Parathyroid adenoma (tissue), 2 donors: ENCODE data around the gene TMEM235.
A peak's percentile ranks its signal among the peaks of the same experiment; 100 is the strongest.

Experiments used
- H2AFZ ChIP-seq: fragments of 300-600 bp; sonication (generic); one replicate; pipeline ENCODE4 v1.7.0; 2017; ENCODE audit warnings: antibody characterized with exemption, mild to moderate bottlenecking
- H3K27ac ChIP-seq: fragments of 300-600 bp; sonication (generic); one replicate; pipeline ENCODE4 v1.7.0; 2017
- H3K27me3 ChIP-seq: fragments of 300-600 bp; sonication (generic); one replicate; pipeline ENCODE4 v1.7.0; 2017; ENCODE audit warnings: low read length; ENCODE audit not compliant: control insufficient read depth, insufficient read depth
- H3K36me3 ChIP-seq: fragments of 300-600 bp; sonication (generic); one replicate; pipeline ENCODE4 v1.7.0; 2017; ENCODE audit warnings: low read length; ENCODE audit not compliant: control insufficient read depth, insufficient read depth
- H3K4me1 ChIP-seq: fragments of 300-600 bp; sonication (generic); one replicate; pipeline ENCODE4 v1.7.0; 2017; ENCODE audit warnings: control low read depth
- H3K4me2 ChIP-seq: fragments of 300-600 bp; sonication (generic); one replicate; pipeline ENCODE4 v1.7.0; 2017; ENCODE audit warnings: low read length
- H3K4me3 ChIP-seq: fragments of 300-600 bp; sonication (generic); one replicate; pipeline ENCODE4 v1.7.0; 2017; ENCODE audit warnings: low read depth, low read length
- H3K79me2 ChIP-seq: fragments of 300-600 bp; sonication (generic); one replicate; pipeline ENCODE4 v1.7.0; 2017; ENCODE audit warnings: control low read depth
- H3K9ac ChIP-seq: fragments of 300-600 bp; sonication (generic); one replicate; pipeline ENCODE4 v1.7.0; 2017; ENCODE audit warnings: mild to moderate bottlenecking
- H3K9me3 ChIP-seq: fragments of 300-600 bp; sonication (generic); one replicate; pipeline ENCODE4 v1.7.0; 2017; ENCODE audit warnings: low read length; ENCODE audit not compliant: control insufficient read depth
- TF ChIP-seq, protein P1 (sequence below): fragments of 300-600 bp; sonication (generic); IDR thresholded peaks from one replicate; pipeline ENCODE4 v1.7.0; 2017; ENCODE audit warnings: antibody characterized with exemption, mild to moderate bottlenecking
- donor health status: primary hyperparathyroidism.

The TMEM235 gene

DNA sequence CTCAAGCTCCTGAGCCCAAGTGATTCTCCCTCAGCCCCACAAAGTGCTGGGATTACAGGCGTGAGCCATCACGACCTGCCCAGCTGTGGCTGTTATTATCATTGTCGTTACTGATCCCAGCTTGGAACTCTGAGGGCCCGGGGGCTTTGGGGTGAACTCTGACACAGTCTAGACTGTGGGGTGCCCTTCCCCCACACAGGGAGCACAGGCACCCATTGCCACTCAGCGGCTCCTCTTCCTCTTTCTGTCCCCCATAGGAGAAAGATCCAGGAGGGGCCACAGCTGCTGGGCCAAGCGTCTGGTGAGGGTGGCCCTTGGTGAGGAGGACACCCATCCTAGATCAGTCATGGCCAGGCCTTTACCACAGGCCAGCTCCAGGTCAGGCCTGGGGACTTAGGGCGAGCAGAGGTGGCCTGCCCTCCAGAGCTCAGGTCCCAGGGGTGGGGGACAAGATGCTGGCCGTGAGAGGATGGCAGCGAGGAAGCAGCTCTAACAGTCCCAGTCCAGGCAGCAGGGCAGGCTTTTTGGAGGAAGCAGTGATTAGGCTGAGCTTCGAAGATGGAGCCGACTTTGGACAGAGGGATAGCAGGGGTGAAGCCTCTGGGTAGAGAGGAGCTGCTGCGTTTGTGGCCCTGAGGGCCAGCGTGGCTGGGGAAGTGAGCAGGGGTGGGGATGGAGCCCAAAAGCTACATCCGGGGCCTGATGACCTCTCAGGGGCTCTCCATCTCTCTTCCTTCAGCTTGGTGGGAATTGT lies 24.7 kb downstream of the TMEM235 start:
- H3K4me3 ChIP-seq: no peak overlapping the region
- no peaks in the 10 kb centered on the region for H3K79me2 ChIP-seq
- no peak overlapping the region for H3K9ac ChIP-seq
- H3K9me3 ChIP-seq: no peaks in the 10 kb centered on the region
- no peaks in the 10 kb centered on the region for H3K27me3 ChIP-seq
- H3K36me3 ChIP-seq: no peaks in the 10 kb centered on the region
- H3K4me2 ChIP-seq: no peak overlapping the region
- H2AFZ ChIP-seq: no peak overlapping the region
- no peak overlapping the region for H3K27ac ChIP-seq
- peaks cover 21% of the 10 kb centered on the region for H3K4me1 ChIP-seq
- TF ChIP-seq, protein P1, sequence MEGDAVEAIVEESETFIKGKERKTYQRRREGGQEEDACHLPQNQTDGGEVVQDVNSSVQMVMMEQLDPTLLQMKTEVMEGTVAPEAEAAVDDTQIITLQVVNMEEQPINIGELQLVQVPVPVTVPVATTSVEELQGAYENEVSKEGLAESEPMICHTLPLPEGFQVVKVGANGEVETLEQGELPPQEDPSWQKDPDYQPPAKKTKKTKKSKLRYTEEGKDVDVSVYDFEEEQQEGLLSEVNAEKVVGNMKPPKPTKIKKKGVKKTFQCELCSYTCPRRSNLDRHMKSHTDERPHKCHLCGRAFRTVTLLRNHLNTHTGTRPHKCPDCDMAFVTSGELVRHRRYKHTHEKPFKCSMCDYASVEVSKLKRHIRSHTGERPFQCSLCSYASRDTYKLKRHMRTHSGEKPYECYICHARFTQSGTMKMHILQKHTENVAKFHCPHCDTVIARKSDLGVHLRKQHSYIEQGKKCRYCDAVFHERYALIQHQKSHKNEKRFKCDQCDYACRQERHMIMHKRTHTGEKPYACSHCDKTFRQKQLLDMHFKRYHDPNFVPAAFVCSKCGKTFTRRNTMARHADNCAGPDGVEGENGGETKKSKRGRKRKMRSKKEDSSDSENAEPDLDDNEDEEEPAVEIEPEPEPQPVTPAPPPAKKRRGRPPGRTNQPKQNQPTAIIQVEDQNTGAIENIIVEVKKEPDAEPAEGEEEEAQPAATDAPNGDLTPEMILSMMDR: no peak

DNA sequence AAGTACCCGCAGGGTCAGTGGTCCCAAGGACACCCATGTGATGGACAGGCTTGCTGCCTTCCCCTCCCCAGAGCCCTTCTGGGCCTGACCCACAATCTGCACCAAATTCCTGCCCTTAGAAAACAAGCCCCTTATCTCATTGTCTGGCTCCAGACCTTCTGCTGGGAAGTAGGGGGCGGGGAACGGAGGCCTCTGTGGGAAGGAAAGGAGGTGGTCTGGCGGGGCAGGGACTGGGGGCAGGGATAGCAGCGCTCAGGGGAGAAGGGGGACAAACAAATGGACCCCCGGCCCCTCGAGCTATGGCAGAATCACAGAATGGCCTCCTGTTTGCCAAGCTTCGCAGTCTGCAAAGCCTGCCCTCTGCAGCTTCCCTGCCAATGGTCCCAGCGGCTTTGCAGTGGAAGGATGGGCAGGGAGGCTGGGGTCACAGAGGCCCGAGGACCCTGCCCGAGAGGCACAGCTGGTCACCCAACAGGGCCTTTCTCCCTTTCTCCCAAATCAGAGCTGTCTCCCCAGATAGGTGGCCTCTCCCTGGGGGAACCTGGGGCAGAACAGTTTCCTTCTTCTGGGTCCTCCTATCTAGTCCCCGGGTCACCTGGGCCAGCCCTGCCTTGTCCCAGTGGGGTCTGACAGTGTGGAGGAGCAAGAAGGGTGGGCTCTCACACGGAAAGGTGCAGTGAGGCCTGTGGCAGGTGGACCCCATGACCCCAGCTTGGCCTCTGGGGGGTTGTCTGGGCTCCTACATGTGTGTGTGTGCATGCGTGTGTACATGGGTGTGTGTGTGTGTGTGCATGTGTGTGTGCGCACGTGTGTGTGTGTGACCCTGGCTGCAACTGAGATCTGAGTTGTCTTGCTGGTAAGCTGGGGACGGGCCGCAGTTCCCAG lies 25.5 kb downstream of the TMEM235 start:
- H3K4me2 ChIP-seq: no peak overlapping the region
- no peaks in the 10 kb centered on the region for H3K27me3 ChIP-seq
- TF ChIP-seq, protein P1: no peak
- no peaks in the 10 kb centered on the region for H3K9me3 ChIP-seq
- no peaks in the 10 kb centered on the region for H3K36me3 ChIP-seq
- H3K4me1 ChIP-seq: peaks cover 18% of the 10 kb centered on the region
- no peak overlapping the region for H3K9ac ChIP-seq
- no peak overlapping the region for H3K27ac ChIP-seq
- no peaks in the 10 kb centered on the region for H3K79me2 ChIP-seq
- H2AFZ ChIP-seq: no peak overlapping the region
- H3K4me3 ChIP-seq: no peak overlapping the region

DNA sequence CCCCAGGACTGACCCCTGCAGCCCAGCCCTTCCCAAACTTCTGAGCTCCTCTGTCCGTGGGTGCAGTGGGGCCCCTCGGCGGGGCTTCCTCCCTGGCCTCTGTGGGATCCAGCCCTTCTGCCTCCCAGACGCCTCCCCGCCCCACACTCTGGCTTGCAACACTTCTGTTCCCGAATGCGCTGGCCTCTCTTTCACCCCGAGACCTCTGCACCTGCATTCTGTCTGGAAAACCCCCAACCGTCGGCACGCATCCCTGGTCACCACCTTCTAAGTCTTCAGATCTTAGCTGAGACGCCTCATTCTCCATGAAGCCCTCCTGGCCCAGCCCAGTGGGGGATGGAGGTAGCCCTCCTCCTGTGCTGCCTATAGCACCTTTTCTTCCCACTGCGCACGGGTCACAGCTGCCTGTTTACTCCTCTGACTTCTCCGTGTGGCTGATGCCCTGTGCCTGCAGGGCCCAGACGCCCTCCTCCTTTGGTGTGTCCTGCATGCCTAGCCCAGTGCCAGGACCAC lies 26.4 kb downstream of the TMEM235 start:
- H3K9ac ChIP-seq: no peak overlapping the region

DNA sequence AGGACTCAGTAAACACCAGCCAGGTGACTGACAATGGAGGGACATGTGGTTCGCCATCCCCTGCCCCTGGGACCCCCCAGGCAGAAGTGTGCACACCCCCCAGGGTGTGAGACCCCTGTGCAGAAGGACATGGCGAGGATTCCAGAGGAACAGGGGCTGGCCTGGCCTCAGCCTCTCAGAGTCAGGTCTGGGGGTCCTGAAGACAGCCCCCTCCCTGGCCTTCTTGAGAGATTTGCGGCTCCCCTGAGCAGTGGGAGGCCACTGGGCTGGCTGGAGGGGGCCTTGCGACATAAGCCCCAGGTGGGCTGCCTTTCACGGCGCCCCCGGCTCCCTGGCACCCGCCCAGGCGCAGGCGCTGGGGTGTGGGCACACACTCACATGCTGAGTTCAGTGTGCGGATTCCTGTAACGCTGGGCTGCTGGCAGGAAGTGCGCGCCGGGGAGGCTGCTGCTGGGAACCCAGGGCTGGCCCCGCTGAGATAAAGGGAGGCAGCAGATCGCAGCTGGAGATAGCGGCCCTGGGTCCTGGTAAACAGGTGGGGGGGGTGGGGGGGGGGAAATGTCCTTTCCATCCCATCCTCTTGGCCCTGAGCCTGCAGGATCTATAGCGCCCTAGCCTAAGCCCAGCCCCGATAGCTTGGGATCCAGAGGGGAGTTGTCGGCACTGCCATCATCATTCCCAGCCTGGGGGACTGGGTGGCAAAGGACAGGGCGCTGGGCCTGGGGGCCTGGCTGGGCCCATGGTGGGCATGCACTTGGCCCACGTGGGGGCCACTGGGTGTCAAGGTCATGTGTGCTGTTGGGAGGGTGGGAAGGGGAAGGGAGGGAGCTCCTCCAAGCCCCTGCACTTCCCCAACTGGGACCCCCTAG lies 27.1 kb downstream of the TMEM235 start:
- H3K4me2 ChIP-seq: no peak overlapping the region
- H3K79me2 ChIP-seq: no peaks in the 10 kb centered on the region
- H3K9ac ChIP-seq: no peak overlapping the region
- H3K27me3 ChIP-seq: no peaks in the 10 kb centered on the region
- peaks cover 15% of the 10 kb centered on the region for H3K4me1 ChIP-seq
- no peaks in the 10 kb centered on the region for H3K36me3 ChIP-seq
- H3K27ac ChIP-seq: peak overlapping the region; percentile 51
- no peaks in the 10 kb centered on the region for H3K9me3 ChIP-seq
- TF ChIP-seq, protein P1: no peak
- peak overlapping the region; percentile 42 for H2AFZ ChIP-seq
- H3K4me3 ChIP-seq: no peak overlapping the region

More for the DNA sequence above, 26.4 kb downstream of the TMEM235 start:
- Histone ChIP-seq H3K27me3 (no peaks in the 10 kb centered on the region), H3K4me2 (no peak overlapping the region), H3K4me1 (peaks cover 18% of the 10 kb centered on the region), H3K79me2 (no peaks in the 10 kb centered on the region), H2AFZ (peak overlapping the region; percentile 42), H3K27ac (peak overlapping the region; percentile 51), H3K4me3 (no peak overlapping the region), H3K36me3 (no peaks in the 10 kb centered on the region), H3K9me3 (no peaks in the 10 kb centered on the region)
- TF ChIP-seq, protein P1: no peak
